Measurements from ENCODE around the gene TLR5. TPM values are rescaled to one million over a fixed set of nuclear protein-coding genes. Genes with fewer than 3 reads are reported as not detected.

Gene TLR5
- total RNA-seq, 6 experiments from 2014 or later = 0.16 TPM; not detected in 5

- Mint-ChIP-seq H3K27ac (no peak overlapping the region), H3K4me3 (no peak overlapping the region), H3K36me3 (ENCODE audit: low read depth) (0 out of 2 replicates have a peak, but pooled peaks cover 5% of the 10 kb centered on the region), H3K27me3 (ENCODE audit: insufficient read depth) (peaks cover 48% of the 10 kb centered on the region), H3K9me3 (peaks cover 5% of the 10 kb centered on the region; the same call in 1 of the 2 replicates), H3K4me1 (ENCODE audit: low read depth) (no peaks in the 10 kb centered on the region)
- no peak for TF ChIP-seq CTCF (IDR thresholded peaks at IDR 0.05)
- DNase-seq = no peak
Observed at GRCh38 chr1:223110952-223111351, 32.1 kb downstream of the TLR5 start.

- peaks cover 45% of the 10 kb centered on the region for H3K27me3 Mint-ChIP-seq (ENCODE audit: insufficient read depth)
Observed at GRCh38 chr1:223109581-223110026, 33.4 kb downstream of the TLR5 start.

GRCh38 chr1:223106856-223107255, 36.2 kb downstream of the TLR5 start:
- Mint-ChIP-seq H3K9me3 (no peaks in the 10 kb centered on the region), H3K27ac (no peak overlapping the region), H3K4me1 (ENCODE audit: low read depth) (no peaks in the 10 kb centered on the region), H3K4me3 (no peak overlapping the region), H3K27me3 (ENCODE audit: insufficient read depth) (peaks cover 36% of the 10 kb centered on the region), H3K36me3 (ENCODE audit: low read depth) (no peaks in the 10 kb centered on the region)
- no peak for TF ChIP-seq CTCF (IDR thresholded peaks at IDR 0.05)
- no peak for DNase-seq

More at GRCh38 chr1:223109581-223110026, 33.4 kb downstream of the TLR5 start:
- Mint-ChIP-seq H3K4me1 (ENCODE audit: low read depth) (no peaks in the 10 kb centered on the region), H3K4me3 (no peak overlapping the region), H3K27ac (no peak overlapping the region), H3K36me3 (ENCODE audit: low read depth) (no peaks in the 10 kb centered on the region), H3K9me3 (no peaks in the 10 kb centered on the region)
- DNase-seq = no peak
- no peak for TF ChIP-seq CTCF (IDR thresholded peaks at IDR 0.05)

- Mint-ChIP-seq H3K36me3 (ENCODE audit: low read depth) (no peaks in the 10 kb centered on the region; the same call in 1 of the 2 replicates), H3K4me3 (no peak overlapping the region), H3K9me3 (no peaks in the 10 kb centered on the region), H3K27ac (no peak overlapping the region), H3K4me1 (ENCODE audit: low read depth) (no peaks in the 10 kb centered on the region), H3K27me3 (ENCODE audit: insufficient read depth) (peaks cover 29% of the 10 kb centered on the region)
- no peak for TF ChIP-seq CTCF (IDR thresholded peaks at IDR 0.05)
- DNase-seq = no peak
Observed at GRCh38 chr1:223105568-223105967, 37.5 kb downstream of the TLR5 start.

- Mint-ChIP-seq H3K27ac (no peak overlapping the region), H3K9me3 (peaks cover 13% of the 10 kb centered on the region; the same call in 1 of the 2 replicates), H3K36me3 (ENCODE audit: low read depth) (no peaks in the 10 kb centered on the region; the same call in 1 of the 2 replicates), H3K4me1 (ENCODE audit: low read depth) (no peaks in the 10 kb centered on the region), H3K4me3 (no peak overlapping the region), H3K27me3 (ENCODE audit: insufficient read depth) (peaks cover 20% of the 10 kb centered on the region)
- DNase-seq = no peak
- TF ChIP-seq CTCF (IDR thresholded peaks at IDR 0.05) = no peak
Observed at GRCh38 chr1:223102797-223103533, 40.1 kb downstream of the TLR5 start.

All from HFFc6 (cell line).